Astrocyte of the spinal cord (primary cell): ENCODE measurements around the gene SOWAHC.

Experiments used
- DNase-seq: peaks from one replicate; pipeline ENCODE4 v3.0.0; 2011; ENCODE audit warnings: low read depth, low spot score
- H3K4me3 ChIP-seq: 2 replicates; pipeline ENCODE4 v1.5.1; 2011; ENCODE audit warnings: low read depth, mild to moderate bottlenecking, low read length, moderate library complexity
- CTCF ChIP-seq: IDR thresholded peaks from 2 replicates; pipeline ENCODE4 v1.5.1; 2012; ENCODE audit warnings: low read depth, mild to moderate bottlenecking, low read length, inconsistent platforms
- in situ Hi-C: cut with HindIII; loops from 2 replicates; pipeline ENCODE4 v1.10.0; 2017; ENCODE audit warnings: low sequenced_read_pairs

The SOWAHC gene

DNA sequence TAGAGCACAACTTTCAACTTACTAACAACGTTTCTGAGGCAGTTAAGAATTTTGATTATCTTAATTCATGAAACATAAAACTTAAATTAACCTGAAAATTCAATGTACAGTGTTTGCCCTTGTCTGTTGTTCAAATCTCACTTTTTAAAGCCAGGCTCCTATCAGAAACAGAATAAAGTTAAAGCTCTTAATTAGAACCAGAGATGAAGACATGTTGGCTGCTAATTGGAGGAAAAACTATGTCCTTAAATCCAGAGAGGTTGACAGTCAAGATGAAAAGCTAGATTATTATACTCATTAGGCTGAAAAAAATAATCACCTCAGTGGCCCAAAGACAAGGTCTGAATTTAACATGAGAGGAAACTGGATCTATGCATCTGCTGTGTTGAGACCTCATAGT lies 52.3 kb downstream of the SOWAHC start:
- no peak for DNase-seq
- in situ Hi-C loops = no loop called here
- TF ChIP-seq CTCF = no peak
- no peak overlapping the region for H3K4me3 ChIP-seq
